GM23338 (cell line): ENCODE measurements around the gene LGALS12. TPM values are rescaled to one million over a fixed set of nuclear protein-coding genes. Genes with fewer than 3 reads are reported as not detected.

Experiments used
- ATAC-seq: fragments of 200-7000 bp; cut with Tn5 transposase; 3 replicates; pipeline ENCODE4 v1.9.1; 2020
- DNase-seq: peaks from one replicate; pipeline ENCODE4 v3.0.0-alpha.2; 2015; ENCODE audit warnings: low spot score
- H2AFZ ChIP-seq: fragments of 200-600 bp; sonication (generic); 2 replicates; pipeline ENCODE4 v1.8.0; 2016; ENCODE audit warnings: antibody characterized with exemption, mild to moderate bottlenecking, moderate library complexity
- H3F3A ChIP-seq: fragments of 200-600 bp; sonication (generic); replicated peaks from 2 replicates; pipeline ENCODE4 v1.8.0; 2017; ENCODE audit warnings: antibody characterized with exemption, mixed run types, low read depth
- H3K27ac ChIP-seq: fragments of 200-600 bp; sonication (generic); 2 replicates; pipeline ENCODE4 v1.6.1; 2016; ENCODE audit warnings: low read depth
- H3K27me3 ChIP-seq: fragments of 200-600 bp; sonication (generic); 2 replicates; pipeline ENCODE4 v1.8.0; 2016; ENCODE audit warnings: mild to moderate bottlenecking, mixed run types, moderate library complexity; ENCODE audit not compliant: insufficient read depth
- H3K36me3 ChIP-seq: fragments of 200-600 bp; sonication (generic); 2 replicates; pipeline ENCODE4 v1.8.0; 2016; ENCODE audit warnings: mild to moderate bottlenecking; ENCODE audit not compliant: insufficient read depth
- H3K4me1 ChIP-seq: fragments of 200-600 bp; sonication (generic); 2 replicates; pipeline ENCODE4 v1.8.0; 2016; ENCODE audit warnings: mild to moderate bottlenecking, moderate library complexity; ENCODE audit not compliant: insufficient read depth
- H3K4me2 ChIP-seq: fragments of 200-600 bp; sonication (generic); 2 replicates; pipeline ENCODE4 v1.7.1; 2017; ENCODE audit warnings: mixed run types
- H3K4me3 ChIP-seq: fragments of 200-600 bp; sonication (generic); 2 replicates; pipeline ENCODE4 v1.6.1; 2016; ENCODE audit warnings: mixed run types
- H3K79me2 ChIP-seq: fragments of 200-600 bp; sonication (generic); replicated peaks from 2 replicates; pipeline ENCODE4 v1.8.0; 2017; ENCODE audit warnings: mild to moderate bottlenecking; ENCODE audit not compliant: insufficient read depth
- H3K9me2 ChIP-seq: fragments of 200-600 bp; sonication (generic); 2 replicates; pipeline ENCODE4 v1.8.0; 2017; ENCODE audit not compliant: insufficient read depth
- H4K20me1 ChIP-seq: fragments of 200-600 bp; sonication (generic); replicated peaks from 2 replicates; pipeline ENCODE4 v1.8.0; 2017; ENCODE audit warnings: mild to moderate bottlenecking; ENCODE audit not compliant: insufficient read depth
- H3K27ac Mint-ChIP-seq: 2 replicates; pipeline ENCODE4 v1.8.0; 2020; ENCODE audit warnings: inconsistent platforms, mild to moderate bottlenecking, moderate library complexity, mixed read lengths
- H3K27me3 Mint-ChIP-seq: 3 replicates; pipeline ENCODE4 v1.8.0; 2022; ENCODE audit warnings: low read depth, mild to moderate bottlenecking, moderate library complexity, mixed read lengths, inconsistent platforms; ENCODE audit not compliant: insufficient read depth, poor library complexity
- H3K36me3 Mint-ChIP-seq: 3 replicates; pipeline ENCODE4 v1.8.0; 2021; ENCODE audit warnings: low read depth, mild to moderate bottlenecking, inconsistent platforms, moderate library complexity, mixed read lengths
- H3K4me1 Mint-ChIP-seq: 3 replicates; pipeline ENCODE4 v1.8.0; 2020; ENCODE audit warnings: mild to moderate bottlenecking, inconsistent platforms, mixed read lengths
- H3K4me3 Mint-ChIP-seq: 3 replicates; pipeline ENCODE4 v1.8.0; 2021; ENCODE audit warnings: moderate library complexity, mild to moderate bottlenecking, inconsistent platforms, mixed read lengths
- H3K9me3 Mint-ChIP-seq: 3 replicates; pipeline ENCODE4 v1.8.0; 2020; ENCODE audit warnings: moderate library complexity, mild to moderate bottlenecking, inconsistent platforms, mixed read lengths
- CREB1 ChIP-seq: fragments of 250-450 bp; sonication (Bioruptor Pico); IDR thresholded peaks from 2 replicates; pipeline ENCODE4 v1.5.0; 2020; ENCODE audit warnings: low read depth, mild to moderate bottlenecking, moderate library complexity
- EZH2 ChIP-seq: fragments of 200-600 bp; sonication (generic); IDR thresholded peaks from one replicate; pipeline ENCODE4 v1.8.0; 2017; ENCODE audit warnings: antibody characterized with exemption, mild to moderate bottlenecking, low read depth; ENCODE audit not compliant: unreplicated experiment
- EZH2phosphoT487 ChIP-seq: fragments of 200-600 bp; sonication (generic); IDR thresholded peaks from one replicate; pipeline ENCODE4 v1.8.1; 2018; ENCODE audit warnings: antibody characterized with exemption; ENCODE audit not compliant: unreplicated experiment
- JUNB ChIP-seq: IDR thresholded peaks from one replicate; pipeline ENCODE4 v1.6.1; 2016; ENCODE audit warnings: antibody characterized with exemption; ENCODE audit not compliant: unreplicated experiment
- NANOG ChIP-seq: IDR thresholded peaks from 2 replicates; pipeline ENCODE4 v1.6.1; 2016; ENCODE audit warnings: antibody characterized with exemption, borderline replicate concordance
- POLR2AphosphoS5 ChIP-seq: IDR thresholded peaks from 2 replicates; pipeline ENCODE4 v1.6.1; 2016; ENCODE audit warnings: antibody characterized with exemption, low read depth
- STAT1 ChIP-seq: IDR thresholded peaks from one replicate; pipeline ENCODE4 v1.6.1; 2016; ENCODE audit warnings: antibody characterized with exemption; ENCODE audit not compliant: unreplicated experiment
- ZNF114 ChIP-seq: fragments of 250-450 bp; sonication (Bioruptor Pico); IDR thresholded peaks from 2 replicates; pipeline ENCODE4 v1.5.0; 2020; ENCODE audit warnings: mild to moderate bottlenecking, moderate library complexity
- ZNF331 ChIP-seq: fragments of 250-450 bp; sonication (Bioruptor Pico); IDR thresholded peaks from 2 replicates; pipeline ENCODE4 v1.5.0; 2020; ENCODE audit warnings: low read depth, mild to moderate bottlenecking, moderate library complexity
- polyA plus RNA-seq: library from polyadenylated mRNA; unstranded; fragments of >200 nt; fragmentation: Nextera tagmentation; extraction: Ambion mirVana; gene quantifications from 2 replicates; pipeline ENCODE4 v1.2.1, GENCODE V29; 2016
- total RNA-seq: library from RNA; depleted of rRNA; stranded (reverse); fragments of >200 nt; shearing (Covaris generic); gene quantifications from 2 replicates; pipeline ENCODE4 v1.2.3, GENCODE V29; 2014
- TF ChIP-seq, protein P1 (sequence below), 2 experiments: fragments of 200-600 bp in 1 of 2; sonication (generic) in 1 of 2; conservative IDR thresholded peaks; 2 replicates each; pipeline versions ENCODE4 v1.5.1 to v1.6.1; 2016 to 2017; ENCODE audit warnings: antibody characterized with exemption in 2 of 2, low read depth in 2 of 2, mild to moderate bottlenecking in 2 of 2, moderate library complexity in 1 of 2
- TF ChIP-seq, protein P2 (sequence below): IDR thresholded peaks from one replicate; pipeline ENCODE4 v1.6.1; 2018; ENCODE audit warnings: antibody characterized with exemption; ENCODE audit not compliant: unreplicated experiment

Gene LGALS12
- total and polyA plus RNA-seq, 2 experiments from 2014 or later: 0.94 to 1.2 TPM

DNA sequence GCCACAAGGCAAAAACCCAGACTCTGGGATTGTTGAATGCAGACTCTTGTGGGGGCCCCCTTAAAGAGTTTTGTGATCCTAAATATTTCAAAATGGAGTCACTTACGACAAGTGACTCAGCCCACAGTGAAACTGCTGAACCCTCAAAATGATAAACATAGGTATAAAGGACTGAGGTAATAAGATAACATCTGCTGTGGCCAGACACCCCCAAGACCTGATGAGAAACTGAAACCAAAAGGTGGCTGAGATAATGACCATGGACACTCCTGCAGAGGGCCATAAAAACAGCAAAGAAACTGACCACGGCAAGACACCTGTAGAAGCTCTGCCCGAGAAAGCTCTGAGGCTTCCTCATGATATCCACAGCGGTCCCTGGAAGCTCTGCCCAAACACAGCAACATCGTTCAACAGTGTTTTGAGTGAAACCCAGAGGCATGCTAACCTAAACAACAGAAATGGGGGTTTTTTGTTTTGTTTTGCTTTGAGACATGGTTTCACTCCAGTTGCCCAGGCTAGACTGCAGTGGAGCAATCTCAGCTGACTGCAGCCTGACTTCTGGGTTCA, 29.1 kb downstream of the LGALS12 start:
- 0 out of 2 replicates have a peak, but pooled peaks cover 10% of the 10 kb centered on the region for H3F3A ChIP-seq
- H2AFZ ChIP-seq: no peak overlapping the region
- ATAC-seq: no peak
- no peak for DNase-seq
- no peaks in the 10 kb centered on the region for H3K36me3 ChIP-seq
- H3K27me3 Mint-ChIP-seq: peaks cover 11% of the 10 kb centered on the region
- H3K27ac ChIP-seq: no peak overlapping the region
- H3K27me3 ChIP-seq: no peaks in the 10 kb centered on the region
- H3K4me3 Mint-ChIP-seq: no peak overlapping the region
- no peak overlapping the region for H3K4me3 ChIP-seq
- peaks cover 9% of the 10 kb centered on the region; the same call in 1 of the 2 replicates for H3K9me2 ChIP-seq
- H3K27ac Mint-ChIP-seq: no peak overlapping the region
- no peak overlapping the region for H3K4me2 ChIP-seq
- peaks cover 10% of the 10 kb centered on the region; the same call in 2 of the 3 replicates for H3K9me3 Mint-ChIP-seq
- peaks cover 6% of the 10 kb centered on the region for H3K36me3 Mint-ChIP-seq
- H3K4me1 ChIP-seq: peaks cover 21% of the 10 kb centered on the region
- TF ChIP-seq EZH2: no peak
- TF ChIP-seq, protein P1, sequence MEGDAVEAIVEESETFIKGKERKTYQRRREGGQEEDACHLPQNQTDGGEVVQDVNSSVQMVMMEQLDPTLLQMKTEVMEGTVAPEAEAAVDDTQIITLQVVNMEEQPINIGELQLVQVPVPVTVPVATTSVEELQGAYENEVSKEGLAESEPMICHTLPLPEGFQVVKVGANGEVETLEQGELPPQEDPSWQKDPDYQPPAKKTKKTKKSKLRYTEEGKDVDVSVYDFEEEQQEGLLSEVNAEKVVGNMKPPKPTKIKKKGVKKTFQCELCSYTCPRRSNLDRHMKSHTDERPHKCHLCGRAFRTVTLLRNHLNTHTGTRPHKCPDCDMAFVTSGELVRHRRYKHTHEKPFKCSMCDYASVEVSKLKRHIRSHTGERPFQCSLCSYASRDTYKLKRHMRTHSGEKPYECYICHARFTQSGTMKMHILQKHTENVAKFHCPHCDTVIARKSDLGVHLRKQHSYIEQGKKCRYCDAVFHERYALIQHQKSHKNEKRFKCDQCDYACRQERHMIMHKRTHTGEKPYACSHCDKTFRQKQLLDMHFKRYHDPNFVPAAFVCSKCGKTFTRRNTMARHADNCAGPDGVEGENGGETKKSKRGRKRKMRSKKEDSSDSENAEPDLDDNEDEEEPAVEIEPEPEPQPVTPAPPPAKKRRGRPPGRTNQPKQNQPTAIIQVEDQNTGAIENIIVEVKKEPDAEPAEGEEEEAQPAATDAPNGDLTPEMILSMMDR (conservative IDR thresholded peaks at IDR 0.05; ENCODE audit: low read depth in 2 of 2): no peak
- no peaks in the 10 kb centered on the region for H4K20me1 ChIP-seq
- no peaks in the 10 kb centered on the region for H3K79me2 ChIP-seq
- peaks cover 36% of the 10 kb centered on the region for H3K4me1 Mint-ChIP-seq

DNA sequence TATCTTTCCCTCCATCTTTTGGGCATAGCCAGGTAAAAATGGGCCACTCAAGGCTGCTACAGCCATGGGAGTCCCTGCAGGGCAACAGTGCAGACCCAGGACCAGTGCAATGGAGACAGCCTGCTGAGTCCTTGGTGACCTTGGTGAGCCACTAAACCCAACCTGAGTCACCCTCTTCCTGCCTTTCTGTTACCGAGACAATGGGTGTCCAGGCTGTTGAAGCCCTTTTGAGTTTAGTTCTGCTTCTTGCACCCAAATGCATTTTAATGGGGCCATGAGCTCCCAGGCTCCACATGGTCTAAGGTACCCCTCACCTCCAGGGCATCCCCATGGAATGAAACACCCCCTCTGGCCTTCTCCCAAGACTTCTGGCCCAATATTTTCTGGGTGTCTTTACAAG, 29.9 kb downstream of the LGALS12 start:
- H2AFZ ChIP-seq: no peak overlapping the region
- H3K9me3 Mint-ChIP-seq: peaks cover 10% of the 10 kb centered on the region; the same call in 2 of the 3 replicates
- DNase-seq (no peak), ATAC-seq (no peak)
- H3K36me3 ChIP-seq: no peaks in the 10 kb centered on the region
- peaks cover 18% of the 10 kb centered on the region for H3K4me1 ChIP-seq
- H3K4me1 Mint-ChIP-seq: peaks cover 32% of the 10 kb centered on the region
- peaks cover 6% of the 10 kb centered on the region for H3K36me3 Mint-ChIP-seq
- H3K9me2 ChIP-seq: peaks cover 9% of the 10 kb centered on the region; the same call in 1 of the 2 replicates
- H3K27me3 ChIP-seq: no peaks in the 10 kb centered on the region
- H3K27me3 Mint-ChIP-seq: peaks cover 11% of the 10 kb centered on the region
- no peak overlapping the region for H3K4me3 ChIP-seq
- H3K79me2 ChIP-seq: no peaks in the 10 kb centered on the region
- no peak overlapping the region for H3K27ac ChIP-seq
- 0 out of 2 replicates have a peak, but pooled peaks cover 8% of the 10 kb centered on the region for H3F3A ChIP-seq
- no peak overlapping the region for H3K4me2 ChIP-seq
- H4K20me1 ChIP-seq: no peaks in the 10 kb centered on the region
- no peak overlapping the region for H3K27ac Mint-ChIP-seq
- no peak overlapping the region for H3K4me3 Mint-ChIP-seq
- TF ChIP-seq CREB1 (CRISPR knock-in tag): no peak
- no peak for TF ChIP-seq EZH2
- TF ChIP-seq, protein P2, sequence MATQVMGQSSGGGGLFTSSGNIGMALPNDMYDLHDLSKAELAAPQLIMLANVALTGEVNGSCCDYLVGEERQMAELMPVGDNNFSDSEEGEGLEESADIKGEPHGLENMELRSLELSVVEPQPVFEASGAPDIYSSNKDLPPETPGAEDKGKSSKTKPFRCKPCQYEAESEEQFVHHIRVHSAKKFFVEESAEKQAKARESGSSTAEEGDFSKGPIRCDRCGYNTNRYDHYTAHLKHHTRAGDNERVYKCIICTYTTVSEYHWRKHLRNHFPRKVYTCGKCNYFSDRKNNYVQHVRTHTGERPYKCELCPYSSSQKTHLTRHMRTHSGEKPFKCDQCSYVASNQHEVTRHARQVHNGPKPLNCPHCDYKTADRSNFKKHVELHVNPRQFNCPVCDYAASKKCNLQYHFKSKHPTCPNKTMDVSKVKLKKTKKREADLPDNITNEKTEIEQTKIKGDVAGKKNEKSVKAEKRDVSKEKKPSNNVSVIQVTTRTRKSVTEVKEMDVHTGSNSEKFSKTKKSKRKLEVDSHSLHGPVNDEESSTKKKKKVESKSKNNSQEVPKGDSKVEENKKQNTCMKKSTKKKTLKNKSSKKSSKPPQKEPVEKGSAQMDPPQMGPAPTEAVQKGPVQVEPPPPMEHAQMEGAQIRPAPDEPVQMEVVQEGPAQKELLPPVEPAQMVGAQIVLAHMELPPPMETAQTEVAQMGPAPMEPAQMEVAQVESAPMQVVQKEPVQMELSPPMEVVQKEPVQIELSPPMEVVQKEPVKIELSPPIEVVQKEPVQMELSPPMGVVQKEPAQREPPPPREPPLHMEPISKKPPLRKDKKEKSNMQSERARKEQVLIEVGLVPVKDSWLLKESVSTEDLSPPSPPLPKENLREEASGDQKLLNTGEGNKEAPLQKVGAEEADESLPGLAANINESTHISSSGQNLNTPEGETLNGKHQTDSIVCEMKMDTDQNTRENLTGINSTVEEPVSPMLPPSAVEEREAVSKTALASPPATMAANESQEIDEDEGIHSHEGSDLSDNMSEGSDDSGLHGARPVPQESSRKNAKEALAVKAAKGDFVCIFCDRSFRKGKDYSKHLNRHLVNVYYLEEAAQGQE: no peak
- no peak for TF ChIP-seq STAT1
- TF ChIP-seq ZNF114: no peak
- TF ChIP-seq JUNB: no peak
- TF ChIP-seq NANOG: no peak
- TF ChIP-seq ZNF331 (CRISPR knock-in tag): no peak
- TF ChIP-seq POLR2AphosphoS5: no peak
- TF ChIP-seq EZH2phosphoT487: no peak
